ENCODE measurements around the gene MMEL1.

The MMEL1 gene

GRCh38 chr1:2587071-2587859 lies 45.6 kb downstream of the MMEL1 start:
- CTCF ChIA-PET: no interaction called here
- POLR2A ChIA-PET: interaction anchor here (1.2 kb wide), 1 partner anchor 42 kb away, joined by 3 read pairs; no protein-coding TSS in a partner anchor
- TF ChIP-seq BHLHE40 (IDR thresholded peaks at IDR 0.05; ENCODE audit: borderline replicate concordance): no peak
- no peak for TF ChIP-seq ZNF384 (IDR thresholded peaks at IDR 0.05)
- TF ChIP-seq FOXA1 (IDR thresholded peaks at IDR 0.05): no peak
- TF ChIP-seq FOXK2 (IDR thresholded peaks at IDR 0.05): no peak
- no peak for TF ChIP-seq TARDBP (IDR thresholded peaks at IDR 0.05)
- TF ChIP-seq ELF4 (IDR thresholded peaks at IDR 0.05): no peak
- no peak for TF ChIP-seq CTBP1 (IDR thresholded peaks at IDR 0.05; ENCODE audit: borderline replicate concordance)
- no peak for TF ChIP-seq L3MBTL2 (conservative IDR thresholded peaks at IDR 0.05)
- TF ChIP-seq SP1 (IDR thresholded peaks at IDR 0.05): no peak
- no peak for TF ChIP-seq ARNT (IDR thresholded peaks at IDR 0.05)

GRCh38 chr1:2586154-2587070 lies 46.4 kb downstream of the MMEL1 start, which contains the start of gene PRXL2B:
PRXL2B (plus strand) TSS chr1:2586777; CDS start chr1:2586886, 109 bp downstream.
- DNase-seq (ENCODE audit: extremely low spot score): peak; percentile 98
- TF ChIP-seq FOXA1 (IDR thresholded peaks at IDR 0.05): no peak
- TF ChIP-seq SUZ12 (IDR thresholded peaks at IDR 0.05): no peak
- no peak for TF ChIP-seq BHLHE40 (IDR thresholded peaks at IDR 0.05; ENCODE audit: borderline replicate concordance)
- TF ChIP-seq TARDBP (IDR thresholded peaks at IDR 0.05): no peak
- TF ChIP-seq SP1 (IDR thresholded peaks at IDR 0.05): peak; percentile 71; the same call in 1 of the 2 replicates
- TF ChIP-seq CTBP1 (IDR thresholded peaks at IDR 0.05; ENCODE audit: borderline replicate concordance): no peak
- no peak for TF ChIP-seq ELF4 (IDR thresholded peaks at IDR 0.05)
- TF ChIP-seq FOXK2 (IDR thresholded peaks at IDR 0.05): no peak
- TF ChIP-seq NFRKB (IDR thresholded peaks at IDR 0.05): no peak
- no peak for TF ChIP-seq PKNOX1 (IDR thresholded peaks at IDR 0.05)
- peak; percentile 57; the same call in 1 of the 2 replicates for TF ChIP-seq HDGF (IDR thresholded peaks at IDR 0.05; ENCODE audit: borderline replicate concordance)
- TF ChIP-seq ZNF384 (IDR thresholded peaks at IDR 0.05): no peak
- no peak for TF ChIP-seq FOXM1 (IDR thresholded peaks at IDR 0.05; ENCODE audit: borderline replicate concordance)
- TF ChIP-seq ARNT (IDR thresholded peaks at IDR 0.05): no peak
- no peak for TF ChIP-seq LEF1 (IDR thresholded peaks at IDR 0.05; ENCODE audit: borderline replicate concordance)
- TF ChIP-seq L3MBTL2 (conservative IDR thresholded peaks at IDR 0.05): peak; percentile 69
- ChIA-PET CTCF (interaction anchor here (0.6 kb wide), 1 partner anchor 1199 kb away, joined by 3 read pairs; no protein-coding TSS in a partner anchor), POLR2A (interaction anchor here (0.6 to 1.9 kb wide), 9 partner anchors 24 to 195 kb away, joined by 3 to 5 read pairs (median 3); partner anchors contain the start of genes MORN1, PANK4 and RER1)

More at GRCh38 chr1:2587071-2587859, 45.6 kb downstream of the MMEL1 start:
- DNase-seq (ENCODE audit: extremely low spot score): no peak

- TF ChIP-seq PKNOX1 (IDR thresholded peaks at IDR 0.05): no peak
- 0 out of 2 replicates have a peak, but pooled peaks have one; percentile 20 for TF ChIP-seq L3MBTL2 (conservative IDR thresholded peaks at IDR 0.05)
- ChIA-PET CTCF (interaction anchor here (0.6 kb wide), 1 partner anchor 1200 kb away, joined by 3 read pairs; no protein-coding TSS in a partner anchor), POLR2A (interaction anchor here (0.6 to 1.9 kb wide), 17 partner anchors 9 to 194 kb away, joined by 3 to 5 read pairs (median 3); partner anchors contain the start of genes MORN1, PANK4, RER1 and TNFRSF14)
- DNase-seq (ENCODE audit: extremely low spot score): peak; percentile 25
Observed at GRCh38 chr1:2585318-2586092, 47.3 kb downstream of the MMEL1 start.

- ChIA-PET CTCF (interaction anchor here (0.5 kb wide), 1 partner anchor 30 kb away, joined by 3 read pairs; no protein-coding TSS in a partner anchor), POLR2A (interaction anchor here (0.6 to 1.9 kb wide), 15 partner anchors 8 to 193 kb away, joined by 3 to 6 read pairs (median 3); partner anchors contain the start of genes MORN1, PANK4, RER1 and TNFRSF14)
- TF ChIP-seq FOXA1 (IDR thresholded peaks at IDR 0.05) (no peak), FOXK2 (IDR thresholded peaks at IDR 0.05) (no peak), L3MBTL2 (conservative IDR thresholded peaks at IDR 0.05) (no peak), SUZ12 (IDR thresholded peaks at IDR 0.05) (no peak), BHLHE40 (IDR thresholded peaks at IDR 0.05; ENCODE audit: borderline replicate concordance) (no peak), TARDBP (IDR thresholded peaks at IDR 0.05) (no peak), ZNF384 (IDR thresholded peaks at IDR 0.05) (no peak), ARNT (IDR thresholded peaks at IDR 0.05) (no peak), PKNOX1 (IDR thresholded peaks at IDR 0.05) (no peak), ELF4 (IDR thresholded peaks at IDR 0.05) (no peak), CTBP1 (IDR thresholded peaks at IDR 0.05; ENCODE audit: borderline replicate concordance) (no peak), SP1 (IDR thresholded peaks at IDR 0.05) (no peak), LEF1 (IDR thresholded peaks at IDR 0.05; ENCODE audit: borderline replicate concordance) (no peak), FOXM1 (IDR thresholded peaks at IDR 0.05; ENCODE audit: borderline replicate concordance) (no peak), HDGF (IDR thresholded peaks at IDR 0.05; ENCODE audit: borderline replicate concordance) (no peak)
- DNase-seq (ENCODE audit: extremely low spot score): no peak
Observed at GRCh38 chr1:2584686-2585317, 48.0 kb downstream of the MMEL1 start.

All from HEK293T (cell line).